GM12892 (cell line): Measurements from ENCODE around the gene DNMT1.
A peak's percentile ranks its signal among the peaks of the same experiment; 100 is the strongest.

Experiments
- DNase-seq: peaks from one replicate; pipeline ENCODE4 v3.0.0; 2011; ENCODE audit not compliant: insufficient read length
- FAIRE-seq: peaks from 2 replicates; lab custom pipeline; 2011; peaks lifted over from hg19 to GRCh38; lab: Jason Lieb, UNC
- POLR2A ChIP-seq: IDR thresholded peaks from 2 replicates; pipeline ENCODE4 v1.6.1; 2011; ENCODE audit warnings: low read depth, low read length, control low read depth
- POLR2AphosphoS5 ChIP-seq: IDR thresholded peaks from 2 replicates; pipeline ENCODE4 v1.6.1; 2011; ENCODE audit warnings: low read depth, low read length, control low read depth
- TAF1 ChIP-seq: IDR thresholded peaks from 2 replicates; pipeline ENCODE4 v1.6.1; 2011; ENCODE audit warnings: low read depth, mild to moderate bottlenecking, control low read depth, low read length, borderline replicate concordance

DNMT1 gene

DNA sequence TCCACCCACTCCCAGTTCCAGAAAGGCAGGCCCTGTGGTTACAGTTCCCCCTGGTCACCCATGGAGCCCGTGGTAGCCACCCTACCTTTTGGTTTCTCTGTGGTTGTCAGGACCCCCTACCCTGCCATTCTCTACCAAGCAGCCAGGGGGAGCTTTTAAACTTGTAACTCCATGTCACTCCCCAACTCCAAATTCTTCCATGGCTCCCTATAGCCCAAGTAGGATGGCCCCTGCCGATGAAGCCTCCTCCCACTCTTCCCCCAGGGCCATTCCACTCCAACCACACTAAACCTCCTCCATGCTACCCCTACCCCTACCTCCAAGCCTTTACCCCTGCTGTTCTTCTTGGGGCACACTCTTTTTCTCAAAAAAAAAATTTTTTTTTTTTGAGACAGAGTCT is 34.2 kb upstream of the DNMT1 start:
- DNase-seq (no peak), FAIRE-seq (peak; percentile 84)
- TF ChIP-seq POLR2A = no peak
- TF ChIP-seq TAF1 = no peak
- no peak for TF ChIP-seq POLR2AphosphoS5

GRCh38 chr19:10228393-10228792 is 33.6 kb upstream of the DNMT1 start:
- DNase-seq = no peak
- peak; percentile 42 for FAIRE-seq
- no peak for TF ChIP-seq TAF1

- DNase-seq (no peak), FAIRE-seq (no peak)
- TF ChIP-seq POLR2AphosphoS5 (no peak), POLR2A (no peak), TAF1 (no peak)
Observed at GRCh38 chr19:10227026-10227971, 32.5 kb upstream of the DNMT1 start.

- FAIRE-seq (no peak), DNase-seq (no peak)
- TF ChIP-seq POLR2A = no peak
- no peak for TF ChIP-seq TAF1
- TF ChIP-seq POLR2AphosphoS5 = no peak
Observed at GRCh38 chr19:10226376-10227025, 31.7 kb upstream of the DNMT1 start.

DNA sequence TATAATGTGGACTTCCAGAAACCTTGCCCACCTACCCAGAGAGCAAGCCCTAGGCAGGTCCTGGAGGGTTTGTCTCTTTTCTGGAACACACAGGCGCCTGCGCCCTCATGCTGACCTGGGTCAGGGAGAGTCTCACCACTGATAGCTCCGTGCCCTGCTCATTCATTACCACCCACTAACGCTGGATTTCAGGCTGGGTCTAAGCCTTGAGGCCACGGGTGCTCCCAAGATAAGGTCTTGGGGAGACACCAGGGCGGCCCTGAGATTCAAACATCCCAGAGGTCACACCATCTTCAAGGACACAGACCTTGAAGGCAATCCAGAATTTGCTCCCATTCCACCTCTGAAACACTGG is 31.2 kb upstream of the DNMT1 start:
- DNase-seq (no peak), FAIRE-seq (no peak)
- TF ChIP-seq POLR2A (no peak), POLR2AphosphoS5 (no peak), TAF1 (no peak)

DNA sequence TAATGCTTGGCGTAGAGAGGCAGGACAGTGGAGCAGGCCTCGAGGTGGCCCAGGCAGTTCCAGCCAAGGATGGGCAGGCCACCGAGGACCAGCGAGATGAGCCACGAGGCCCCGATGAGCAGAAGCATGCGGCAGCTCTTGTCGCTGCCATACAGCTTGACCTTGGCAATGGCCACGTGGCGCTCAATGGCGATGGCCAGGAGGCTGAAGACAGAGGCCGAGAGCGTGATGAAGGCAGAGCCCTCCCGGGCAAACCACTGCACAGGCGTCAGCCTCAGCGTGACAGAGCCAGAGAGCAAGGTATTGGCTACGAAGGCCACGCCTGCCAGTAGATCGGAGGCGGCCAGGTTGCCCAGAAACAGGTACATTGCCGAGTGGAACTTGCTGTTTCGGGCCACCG is 29.6 kb upstream of the DNMT1 start:
- DNase-seq = no peak
- TF ChIP-seq TAF1 (no peak), POLR2A (no peak), POLR2AphosphoS5 (no peak)
- no peak for FAIRE-seq

DNA sequence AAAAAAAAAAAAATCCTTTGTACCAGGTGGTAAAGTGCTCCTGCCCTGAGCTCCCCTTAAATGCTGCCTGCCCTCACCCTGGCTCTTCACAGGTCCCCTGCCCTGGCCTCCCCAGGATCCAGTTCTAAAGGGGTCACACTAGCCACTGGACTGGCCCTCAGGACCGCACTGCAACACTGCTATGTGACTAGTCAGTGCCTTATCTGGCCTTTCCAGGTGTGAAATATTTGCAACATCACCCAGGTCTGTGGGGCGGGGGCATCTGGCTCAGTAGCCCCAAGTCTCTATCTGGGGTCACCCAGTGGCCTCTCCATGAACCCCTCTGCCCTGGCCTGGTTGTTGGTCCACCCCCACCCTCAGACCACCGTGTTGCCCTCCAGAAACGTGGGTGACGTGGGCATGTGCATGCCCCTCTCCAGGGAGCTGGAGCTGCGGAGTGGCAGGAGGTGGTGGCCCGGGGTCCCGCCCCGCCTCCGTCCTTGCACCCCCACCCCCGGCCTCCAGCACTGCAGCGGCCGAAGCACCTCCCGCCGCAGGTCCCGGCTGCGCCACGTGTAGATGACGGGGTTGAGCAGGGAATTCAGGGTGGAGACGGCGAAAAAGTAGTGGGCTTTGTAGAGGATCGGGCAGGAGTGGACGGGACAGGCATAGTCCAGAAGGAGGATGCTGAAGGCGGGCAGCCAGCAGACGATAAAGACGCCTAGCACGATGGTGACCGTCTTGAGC is 28.9 kb upstream of the DNMT1 start:
- DNase-seq = no peak
- TF ChIP-seq POLR2AphosphoS5 (0 out of 2 replicates have a peak, but pooled peaks have one; percentile 27), POLR2A (no peak)
- no peak for FAIRE-seq

GRCh38 chr19:10222201-10222890 is 27.6 kb upstream of the DNMT1 start:
- no peak for TF ChIP-seq POLR2A
- no peak for TF ChIP-seq POLR2AphosphoS5
- no peak for TF ChIP-seq TAF1
- no peak for DNase-seq
- FAIRE-seq = no peak

GRCh38 chr19:10220695-10221094 is 25.9 kb upstream of the DNMT1 start:
- no peak for DNase-seq
- FAIRE-seq = no peak
- TF ChIP-seq POLR2A (no peak), TAF1 (no peak), POLR2AphosphoS5 (no peak)

DNA sequence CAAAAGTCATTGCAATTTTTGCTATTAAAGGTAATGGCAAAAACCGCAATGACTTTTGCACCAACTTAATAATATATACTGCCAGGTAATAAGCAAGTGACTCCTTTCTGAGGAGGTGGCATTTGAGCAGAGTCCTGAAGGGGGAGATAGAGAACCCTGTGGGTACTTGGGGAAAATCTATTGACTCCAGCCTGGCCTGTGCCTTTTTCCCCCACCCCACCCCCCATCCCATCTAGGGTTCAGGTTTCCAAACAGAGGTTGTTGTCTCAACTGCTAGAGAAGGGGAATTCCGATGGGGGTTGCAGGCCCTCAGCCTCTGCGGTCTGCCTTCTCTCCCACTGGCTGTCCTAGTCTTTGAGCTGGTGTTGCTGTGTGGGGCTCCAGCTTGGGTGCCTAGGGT is 24.9 kb upstream of the DNMT1 start:
- FAIRE-seq = peak; percentile 94
- peak; percentile 48 for DNase-seq
- TF ChIP-seq TAF1 (0 out of 2 replicates have a peak, but pooled peaks have one; percentile 30), POLR2A (no peak)

GRCh38 chr19:10217085-10217484 is 22.3 kb upstream of the DNMT1 start:
- no peak for FAIRE-seq

More at GRCh38 chr19:10217085-10217484, 22.3 kb upstream of the DNMT1 start:
- no peak for DNase-seq
- TF ChIP-seq POLR2AphosphoS5 = no peak
